A549 (cell line): ENCODE data around the gene ATP7B. TPM values are rescaled to one million over a fixed set of nuclear protein-coding genes. Genes with fewer than 3 reads are reported as not detected.

Experiments used
- ATAC-seq, 2 experiments: fragments of 200-7000 bp in 1 of 2; fragments of >200 bp in 1 of 2; cut with Nextera tagmentation in 1 of 2; cut with Tn5 transposase in 1 of 2; 3 replicates each; pipeline versions ENCODE4 v1.8.0 to v1.9.1; 2018 to 2020; ENCODE audit warnings: mild to moderate bottlenecking in 1 of 2, moderate library complexity in 1 of 2
- CTCF ChIA-PET: fragments of 300-600 bp; sonication (Branson Sonifier 250); formaldehyde crosslinking; extraction: SDS; loops from one replicate; lab custom pipeline; 2021; ENCODE audit warnings: antibody characterized with exemption, inconsistent platforms; lab: Yijun Ruan, JAX
- POLR2A ChIA-PET: fragments of 350-600 bp; formaldehyde crosslinking; extraction: SDS; loops from one replicate; lab custom pipeline; 2021; ENCODE audit warnings: antibody characterized with exemption, inconsistent platforms; lab: Yijun Ruan, JAX
- DNase-seq, 2 experiments: peaks; one replicate each; pipeline versions ENCODE4 v3.0.0 to v3.0.0-alpha.2; 2011 to 2016; ENCODE audit warnings: low read depth in 1 of 2, low spot score in 1 of 2
- FAIRE-seq: peaks from 2 replicates; lab custom pipeline; 2011; peaks lifted over from hg19 to GRCh38; lab: Jason Lieb, UNC
- H3K27ac ChIP-seq, 2 experiments: fragments of >200 bp; sonication (Bioruptor Twin); formaldehyde crosslinking; 3 replicates each; pipeline ENCODE4 v1.5.1; 2016 to 2017
- H3K4me1 ChIP-seq: fragments of >200 bp; sonication (Bioruptor Twin); formaldehyde crosslinking; 3 replicates; pipeline ENCODE4 v1.6.1; 2016
- H3K4me2 ChIP-seq: fragments of >200 bp; sonication (Bioruptor Twin); formaldehyde crosslinking; 3 replicates; pipeline ENCODE4 v1.6.1; 2016
- H3K4me3 ChIP-seq: fragments of >200 bp; sonication (Bioruptor Twin); formaldehyde crosslinking; 3 replicates; pipeline ENCODE4 v1.5.1; 2016
- H3K9me3 ChIP-seq: fragments of >200 bp; sonication (Bioruptor Twin); formaldehyde crosslinking; 3 replicates; pipeline ENCODE4 v1.6.1; 2016
- CEBPB ChIP-seq, 2 experiments: fragments of >200 bp in 1 of 2; sonication (Bioruptor Twin) in 1 of 2; formaldehyde crosslinking in 1 of 2; IDR thresholded peaks; 2 replicates each; pipeline ENCODE4 v1.6.1; 2012 to 2016
- CHD2 ChIP-seq: fragments of 150-350 bp; IDR thresholded peaks from 2 replicates; pipeline ENCODE4 v1.6.1; 2014; ENCODE audit warnings: low read length; ENCODE audit not compliant: partially characterized antibody
- ELK1 ChIP-seq: fragments of 150-350 bp; IDR thresholded peaks from 2 replicates; pipeline ENCODE4 v1.6.1; 2014; ENCODE audit warnings: low read depth, mild to moderate bottlenecking, low read length
- FOSB ChIP-seq: fragments of 250-450 bp; sonication (Bioruptor Pico); IDR thresholded peaks from 2 replicates; pipeline ENCODE4 v1.5.0; 2020; ENCODE audit warnings: mild to moderate bottlenecking, moderate library complexity
- HDAC2 ChIP-seq: fragments of 200-600 bp; sonication (generic); IDR thresholded peaks from 2 replicates; pipeline ENCODE4 v1.6.1; 2016
- HEYL ChIP-seq: fragments of 250-450 bp; sonication (Bioruptor Pico); IDR thresholded peaks from 2 replicates; pipeline ENCODE4 v1.8.0; 2021; ENCODE audit warnings: mild to moderate bottlenecking, moderate library complexity
- HOXB13 ChIP-seq: fragments of 250-450 bp; sonication (Bioruptor Pico); IDR thresholded peaks from 2 replicates; pipeline ENCODE4 v1.5.0; 2020; ENCODE audit warnings: low read depth, mild to moderate bottlenecking, moderate library complexity
- HOXB5 ChIP-seq: fragments of 250-450 bp; sonication (Bioruptor Pico); IDR thresholded peaks from 2 replicates; pipeline ENCODE4 v1.5.0; 2020; ENCODE audit warnings: mild to moderate bottlenecking, moderate library complexity
- JUN ChIP-seq, 2 experiments: fragments of >200 bp; sonication (Bioruptor Twin); formaldehyde crosslinking; IDR thresholded peaks; 2 replicates in 1 of 2; 3 replicates in 1 of 2; pipeline ENCODE4 v1.6.1; 2016 to 2017
- JUNB ChIP-seq: fragments of >200 bp; sonication (Bioruptor Twin); formaldehyde crosslinking; IDR thresholded peaks from 2 replicates; pipeline ENCODE4 v1.6.1; 2016
- KDM1A ChIP-seq: fragments of 200-600 bp; sonication (generic); IDR thresholded peaks from 2 replicates; pipeline ENCODE4 v1.6.1; 2016; ENCODE audit warnings: low read depth, mild to moderate bottlenecking
- KDM5A ChIP-seq: fragments of 200-600 bp; sonication (generic); IDR thresholded peaks from 2 replicates; pipeline ENCODE4 v1.6.1; 2016; ENCODE audit warnings: antibody characterized with exemption, mild to moderate bottlenecking
- MAX ChIP-seq: IDR thresholded peaks from 2 replicates; pipeline ENCODE4 v1.6.1; 2012
- MAZ ChIP-seq: fragments of 150-350 bp; IDR thresholded peaks from 2 replicates; pipeline ENCODE4 v1.6.1; 2014; ENCODE audit warnings: antibody characterized with exemption, low read depth, low read length, borderline replicate concordance
- NPAS2 ChIP-seq: fragments of 250-450 bp; sonication (Bioruptor Pico); IDR thresholded peaks from 2 replicates; pipeline ENCODE4 v1.8.0; 2022; ENCODE audit warnings: mild to moderate bottlenecking, moderate library complexity, borderline replicate concordance
- PHF8 ChIP-seq: fragments of 200-600 bp; sonication (generic); IDR thresholded peaks from 2 replicates; pipeline ENCODE4 v1.6.1; 2016; ENCODE audit warnings: low read depth, mild to moderate bottlenecking, antibody characterized with exemption, moderate library complexity, borderline replicate concordance
- POLR2A ChIP-seq: IDR thresholded peaks from 2 replicates; pipeline ENCODE4 v1.6.1; 2012; ENCODE audit warnings: mild to moderate bottlenecking, low read length
- RAD21 ChIP-seq, 2 experiments: fragments of >200 bp in 1 of 2; sonication (Bioruptor Twin) in 1 of 2; formaldehyde crosslinking in 1 of 2; IDR thresholded peaks in 1 of 2; conservative IDR thresholded peaks in 1 of 2; 2 replicates in 1 of 2; 3 replicates in 1 of 2; pipeline ENCODE4 v1.6.1; 2012 to 2018; ENCODE audit warnings: inconsistent platforms in 1 of 2
- RCOR1 ChIP-seq: fragments of 150-350 bp; IDR thresholded peaks from 2 replicates; pipeline ENCODE4 v1.6.1; 2014; ENCODE audit warnings: antibody characterized with exemption, low read length, low read depth
- REST ChIP-seq: fragments of 200-600 bp; sonication (generic); IDR thresholded peaks from 2 replicates; pipeline ENCODE4 v1.6.1; 2016; ENCODE audit warnings: antibody characterized with exemption, mild to moderate bottlenecking, moderate library complexity
- RFX5 ChIP-seq: fragments of 450-650 bp; IDR thresholded peaks from 2 replicates; pipeline ENCODE4 v1.7.1; 2014; ENCODE audit warnings: antibody characterized with exemption, mild to moderate bottlenecking, moderate library complexity
- SREBF2 ChIP-seq: fragments of 450-650 bp; IDR thresholded peaks from 2 replicates; pipeline ENCODE4 v1.6.1; 2014; ENCODE audit warnings: mild to moderate bottlenecking, moderate library complexity
- TFCP2L1 ChIP-seq: fragments of 250-450 bp; sonication (Bioruptor Pico); IDR thresholded peaks from 2 replicates; pipeline ENCODE4 v1.5.0; 2021; ENCODE audit warnings: mild to moderate bottlenecking
- ZFP36 ChIP-seq: fragments of 450-650 bp; IDR thresholded peaks from 2 replicates; pipeline ENCODE4 v1.6.1; 2014; ENCODE audit warnings: borderline replicate concordance; ENCODE audit not compliant: partially characterized antibody
- WGBS: methylation state at CpG from one replicate; pipeline ENCODE4 v1.1.6; 2017; ENCODE audit errors: missing lambda C conversion rate; 5-methylcytosine and 5-hydroxymethylcytosine counted together
- polyA plus RNA-seq, 4 experiments: library from polyadenylated mRNA; depleted of rRNA in 3 of 4; stranded (reverse); fragments of >200 nt; fragmentation: RNase III in 1 of 4; extraction: RNeasy Plus Mini Kit Qiagen cat#74134 plus additional on column Dnase treatment in 1 of 4; gene quantifications; 2 replicates in 3 of 4; 3 replicates in 1 of 4; pipeline ENCODE4 v1.2.3, GENCODE V29; 2011 to 2017

ATP7B gene
- polyA plus RNA-seq, 2 of the 4 experiments (the other 2 are of a cell fraction) = 2.8 to 3.9 TPM

GRCh38 chr13:52029569-52029968, 18.3 kb upstream of the ATP7B start:
- no peak for DNase-seq

GRCh38 chr13:52027832-52028231, 16.6 kb upstream of the ATP7B start:
- H3K27ac ChIP-seq = no peak overlapping the region
- FAIRE-seq (no peak), DNase-seq (no peak), ATAC-seq (no peak)
- no peaks in the 10 kb centered on the region for H3K4me1 ChIP-seq
- H3K9me3 ChIP-seq = no peaks in the 10 kb centered on the region
- CTCF ChIA-PET = no interaction called here
- POLR2A ChIA-PET = no interaction called here
- 93% methylated on average over 1 of the region's 1 CpG for WGBS
- no peak overlapping the region for H3K4me3 ChIP-seq
- no peak overlapping the region for H3K4me2 ChIP-seq
- TF ChIP-seq ZFP36 (no peak), PHF8 (no peak), HEYL (CRISPR knock-in tag) (no peak), JUNB (no peak), CHD2 (no peak), HOXB13 (CRISPR knock-in tag) (no peak), MAX (no peak), HOXB5 (no peak), KDM5A (no peak), ELK1 (no peak), NPAS2 (CRISPR knock-in tag) (no peak), HDAC2 (no peak), REST (no peak), TFCP2L1 (CRISPR knock-in tag) (no peak), JUN (IDR thresholded peaks at IDR 0.05) (no peak), FOSB (CRISPR knock-in tag) (no peak), KDM1A (no peak), RFX5 (no peak), SREBF2 (no peak), MAZ (no peak)

More at GRCh38 chr13:52029569-52029968, 18.3 kb upstream of the ATP7B start:
- ChIA-PET POLR2A (no interaction called here), CTCF (interaction anchor here (1.2 to 1.4 kb wide), 2 partner anchors 8 to 13 kb away, joined by 3 read pairs; no protein-coding TSS in a partner anchor)
- Histone ChIP-seq H3K27ac (no peak overlapping the region), H3K9me3 (no peaks in the 10 kb centered on the region), H3K4me1 (no peaks in the 10 kb centered on the region), H3K4me3 (no peak overlapping the region), H3K4me2 (no peak overlapping the region)
- ATAC-seq (no peak), FAIRE-seq (no peak)
- no peak for TF ChIP-seq RAD21 (conservative IDR thresholded peaks at IDR 0.05 in 1 of 2, IDR thresholded peaks at IDR 0.05 in 1 of 2)
- no peak for TF ChIP-seq POLR2A
- no peak for TF ChIP-seq RCOR1
- no peak for TF ChIP-seq JUNB
- no peak for TF ChIP-seq CEBPB (IDR thresholded peaks at IDR 0.05)
- 97% methylated on average over 4 of the region's 4 CpGs for WGBS
